ENCODE measurements around the gene EIF4ENIF1. TPM values are rescaled to one million over a fixed set of nuclear protein-coding genes. Genes with fewer than 3 reads are reported as not detected.

Gene EIF4ENIF1
- total RNA-seq, 3 donors from 2014 or later (not counting 1 experiment from before 2014, with no cell fraction given): 31.1 to 41.7 (median 41.2) TPM

GRCh38 chr22:31461699-31462098 lies 27.9 kb downstream of the EIF4ENIF1 start:
- no peak overlapping the region for H3K27ac ChIP-seq (ENCODE audit: low read length)
- Mint-ChIP-seq H3K4me1 (no peaks in the 10 kb centered on the region), H3K4me3 (no peak overlapping the region), H3K36me3 (peaks cover 13% of the 10 kb centered on the region), H3K27ac (no peak overlapping the region), H3K9me3 (no peaks in the 10 kb centered on the region), H3K27me3 (ENCODE audit: low read depth in 2 of 2) (no peaks in the 10 kb centered on the region)
- ATAC-seq (no peak), DNase-seq (no peak)
- 91% methylated on average over 3 of the region's 3 CpGs for WGBS (ENCODE audit: insufficient coverage)
- H3K27me3 ChIP-seq (ENCODE audit: control insufficient read depth, insufficient read depth, low read length): no peaks in the 10 kb centered on the region
- no peak overlapping the region for H3K4me3 ChIP-seq (ENCODE audit: low read length)
- intact Hi-C loops (cut with micrococcal nuclease): no loop called here
- no peaks in the 10 kb centered on the region for H3K9me3 ChIP-seq (ENCODE audit: control insufficient read depth, insufficient read depth, low read length)
- H3K4me1 ChIP-seq (ENCODE audit: control insufficient read depth, insufficient read depth, low read length): no peaks in the 10 kb centered on the region
- no peak for TF ChIP-seq CTCF (IDR thresholded peaks at IDR 0.05)
- peaks cover 59% of the 10 kb centered on the region for H3K36me3 ChIP-seq (ENCODE audit: control insufficient read depth, insufficient read depth, low read length)

GRCh38 chr22:31451709-31452571 lies 37.7 kb downstream of the EIF4ENIF1 start:
- ATAC-seq (peak; percentile 53 to 71 (median 70)), DNase-seq (peak in 1 of 2 donors; percentile 57)
- peak overlapping the region; percentile 55 to 62 for H3K27ac Mint-ChIP-seq
- no peak overlapping the region for H3K4me3 Mint-ChIP-seq
- Histone ChIP-seq H3K9me3 (ENCODE audit: control insufficient read depth, insufficient read depth, low read length) (no peaks in the 10 kb centered on the region), H3K27me3 (ENCODE audit: control insufficient read depth, insufficient read depth, low read length) (no peaks in the 10 kb centered on the region), H3K4me1 (ENCODE audit: control insufficient read depth, insufficient read depth, low read length) (no peaks in the 10 kb centered on the region), H3K4me3 (ENCODE audit: low read length) (no peak overlapping the region), H3K27ac (ENCODE audit: low read length) (no peak overlapping the region), H3K36me3 (ENCODE audit: control insufficient read depth, insufficient read depth, low read length) (peaks cover 39% of the 10 kb centered on the region)
- no peak for TF ChIP-seq CTCF (IDR thresholded peaks at IDR 0.05)
- peaks cover 7% of the 10 kb centered on the region for H3K36me3 Mint-ChIP-seq
- no peaks in the 10 kb centered on the region for H3K9me3 Mint-ChIP-seq
- no peaks in the 10 kb centered on the region for H3K27me3 Mint-ChIP-seq (ENCODE audit: low read depth in 2 of 2)
- peaks cover 11 to 12% of the 10 kb centered on the region in 2 donors for H3K4me1 Mint-ChIP-seq
- WGBS (ENCODE audit: insufficient coverage): 83% methylated on average over 5 of the region's 5 CpGs
- intact Hi-C loops (cut with micrococcal nuclease): loop anchor here (1.0 to 2.0 kb wide), 2 partner anchors 73 to 181 kb away; no protein-coding TSS in a partner anchor

GRCh38 chr22:31449506-31449905 lies 40.1 kb downstream of the EIF4ENIF1 start:
- WGBS (ENCODE audit: insufficient coverage): 48% methylated on average over 4 of the region's 4 CpGs
- intact Hi-C loops (cut with micrococcal nuclease): no loop called here
- no peak for TF ChIP-seq CTCF (IDR thresholded peaks at IDR 0.05)
- Histone ChIP-seq H3K9me3 (ENCODE audit: control insufficient read depth, insufficient read depth, low read length) (no peaks in the 10 kb centered on the region), H3K4me1 (ENCODE audit: control insufficient read depth, insufficient read depth, low read length) (no peaks in the 10 kb centered on the region), H3K36me3 (ENCODE audit: control insufficient read depth, insufficient read depth, low read length) (peaks cover 43% of the 10 kb centered on the region), H3K27ac (ENCODE audit: low read length) (no peak overlapping the region), H3K27me3 (ENCODE audit: control insufficient read depth, insufficient read depth, low read length) (no peaks in the 10 kb centered on the region), H3K4me3 (ENCODE audit: low read length) (no peak overlapping the region)
- no peak for DNase-seq
- no peaks in the 10 kb centered on the region for H3K27me3 Mint-ChIP-seq (ENCODE audit: low read depth in 2 of 2)
- peaks cover 7% of the 10 kb centered on the region for H3K36me3 Mint-ChIP-seq
- ATAC-seq: no peak
- no peak overlapping the region for H3K4me3 Mint-ChIP-seq
- H3K27ac Mint-ChIP-seq: no peak overlapping the region
- peaks cover 11 to 12% of the 10 kb centered on the region in 2 donors for H3K4me1 Mint-ChIP-seq
- no peaks in the 10 kb centered on the region for H3K9me3 Mint-ChIP-seq

Measured in natural killer cell (primary cell).